22Rv1 (cell line): ENCODE data around the gene NYAP2.

ENCODE experiments used
- ZFX ChIP-seq: fragments of 450-650 bp; IDR thresholded peaks from 2 replicates; pipeline ENCODE4 v1.6.1; 2017; ENCODE audit warnings: antibody characterized with exemption, borderline replicate concordance
- TF ChIP-seq, protein P1 (sequence below): fragments of 450-650 bp; IDR thresholded peaks from 2 replicates; pipeline ENCODE4 v1.5.1; 2017; ENCODE audit warnings: mild to moderate bottlenecking

DNA sequence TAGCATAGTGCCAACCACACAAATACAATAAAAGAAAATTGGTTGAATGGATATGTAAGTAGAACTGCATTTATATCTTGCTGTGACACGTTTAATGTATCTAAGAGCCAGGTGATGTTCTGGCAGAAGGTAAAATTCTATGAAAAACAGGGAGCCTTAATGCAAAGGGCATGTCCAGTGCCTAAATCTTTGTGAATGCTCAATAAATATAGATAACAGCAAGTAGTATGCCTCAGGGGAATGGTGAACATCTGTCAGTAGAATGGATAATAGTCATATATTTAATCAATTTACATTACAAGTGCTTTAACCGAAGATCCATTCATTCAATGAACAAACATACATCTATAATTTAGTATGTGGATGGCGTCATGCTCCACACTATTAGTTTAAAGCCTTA, 43.7 kb upstream of the NYAP2 start:
- TF ChIP-seq, protein P1, sequence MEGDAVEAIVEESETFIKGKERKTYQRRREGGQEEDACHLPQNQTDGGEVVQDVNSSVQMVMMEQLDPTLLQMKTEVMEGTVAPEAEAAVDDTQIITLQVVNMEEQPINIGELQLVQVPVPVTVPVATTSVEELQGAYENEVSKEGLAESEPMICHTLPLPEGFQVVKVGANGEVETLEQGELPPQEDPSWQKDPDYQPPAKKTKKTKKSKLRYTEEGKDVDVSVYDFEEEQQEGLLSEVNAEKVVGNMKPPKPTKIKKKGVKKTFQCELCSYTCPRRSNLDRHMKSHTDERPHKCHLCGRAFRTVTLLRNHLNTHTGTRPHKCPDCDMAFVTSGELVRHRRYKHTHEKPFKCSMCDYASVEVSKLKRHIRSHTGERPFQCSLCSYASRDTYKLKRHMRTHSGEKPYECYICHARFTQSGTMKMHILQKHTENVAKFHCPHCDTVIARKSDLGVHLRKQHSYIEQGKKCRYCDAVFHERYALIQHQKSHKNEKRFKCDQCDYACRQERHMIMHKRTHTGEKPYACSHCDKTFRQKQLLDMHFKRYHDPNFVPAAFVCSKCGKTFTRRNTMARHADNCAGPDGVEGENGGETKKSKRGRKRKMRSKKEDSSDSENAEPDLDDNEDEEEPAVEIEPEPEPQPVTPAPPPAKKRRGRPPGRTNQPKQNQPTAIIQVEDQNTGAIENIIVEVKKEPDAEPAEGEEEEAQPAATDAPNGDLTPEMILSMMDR, result no peak
- TF ChIP-seq ZFX, result no peak
